Measurements from ENCODE around the gene NKAIN2.

Gene NKAIN2

DNA sequence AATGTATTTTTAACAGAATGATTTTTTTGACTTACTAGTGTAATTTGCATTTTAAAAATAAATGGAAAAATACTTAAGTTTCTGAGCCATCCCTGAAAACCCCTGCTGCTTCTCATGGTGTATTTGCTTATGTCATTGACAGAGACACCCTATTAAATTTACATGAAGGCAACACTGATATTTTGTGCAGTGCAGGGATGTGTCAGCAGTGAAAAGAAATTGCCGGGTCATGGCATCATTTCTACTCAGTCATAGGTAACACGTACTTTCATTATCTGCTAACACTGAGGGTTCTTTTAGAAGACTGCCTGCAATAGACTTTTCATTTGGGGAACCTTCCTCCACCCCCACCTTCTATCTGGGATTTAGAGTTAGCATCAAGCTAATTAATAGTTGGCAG, 1021.9 kb downstream of the NKAIN2 start:
- no peak for DNase-seq (ENCODE audit: low read depth)

DNA sequence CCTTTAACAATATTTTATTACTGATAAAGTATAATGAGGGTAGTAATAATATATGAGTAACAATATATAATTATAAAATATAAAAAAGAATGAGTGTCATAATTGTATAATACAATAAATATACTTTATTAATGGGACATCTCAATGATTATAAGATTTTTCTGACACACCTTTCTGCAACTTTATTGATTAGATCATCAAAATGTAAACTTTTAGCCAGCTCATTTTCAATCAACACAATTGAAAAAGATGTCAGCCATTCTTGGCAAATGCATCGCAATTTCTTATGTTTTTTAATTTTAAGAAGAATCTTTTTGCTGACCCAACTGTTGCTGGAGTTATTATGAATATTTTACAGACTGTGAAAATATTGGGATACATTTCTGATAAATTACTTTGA, 1026.2 kb downstream of the NKAIN2 start:
- no peak for DNase-seq (ENCODE audit: low read depth)

DNA sequence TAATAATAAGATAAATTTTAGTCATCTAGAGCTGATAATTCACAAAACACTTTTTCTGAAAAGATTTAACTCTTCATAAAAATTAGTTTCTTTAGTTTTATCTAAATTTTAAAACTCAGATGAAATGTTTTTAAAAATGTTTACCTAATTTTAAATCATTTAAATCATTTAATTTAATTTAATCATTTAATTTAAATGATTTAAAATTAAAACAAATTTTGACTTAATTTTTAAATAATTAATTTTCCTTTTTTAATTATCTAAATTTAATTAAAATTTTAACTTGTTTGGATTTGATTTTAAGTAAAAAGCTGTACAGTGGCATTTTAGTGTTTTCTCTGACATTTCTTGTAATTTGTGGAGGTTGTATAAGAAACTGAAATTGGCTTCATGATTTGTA, 1026.8 kb downstream of the NKAIN2 start:
- no peak for DNase-seq (ENCODE audit: low read depth)

DNA sequence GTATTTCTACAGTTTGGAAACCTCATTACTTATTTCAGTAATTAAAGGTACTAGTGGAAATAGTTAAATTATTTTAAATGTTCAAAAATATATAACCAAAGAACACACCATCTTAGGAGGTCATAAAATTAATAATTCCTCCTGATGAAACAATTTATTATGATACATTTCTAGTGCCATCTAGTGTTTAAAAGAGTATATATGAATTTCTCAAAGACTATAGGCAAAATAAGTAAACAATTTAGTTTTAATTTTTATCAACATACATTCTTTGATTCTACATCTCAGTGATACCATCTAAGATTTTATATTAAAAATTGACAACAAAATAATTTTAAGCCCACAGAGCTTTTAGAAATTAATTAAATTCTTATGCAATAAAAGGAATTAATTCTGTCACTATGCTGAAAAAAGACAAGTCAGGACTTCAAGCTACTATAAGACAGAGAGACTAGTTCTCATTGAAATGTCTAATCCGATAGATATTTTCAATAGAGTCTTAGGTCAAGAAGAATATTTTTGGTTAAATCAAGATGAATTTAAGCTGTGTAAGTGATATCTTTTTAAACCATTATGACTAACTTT, 1050.8 kb downstream of the NKAIN2 start:
- DNase-seq (ENCODE audit: low read depth), result no peak

DNA sequence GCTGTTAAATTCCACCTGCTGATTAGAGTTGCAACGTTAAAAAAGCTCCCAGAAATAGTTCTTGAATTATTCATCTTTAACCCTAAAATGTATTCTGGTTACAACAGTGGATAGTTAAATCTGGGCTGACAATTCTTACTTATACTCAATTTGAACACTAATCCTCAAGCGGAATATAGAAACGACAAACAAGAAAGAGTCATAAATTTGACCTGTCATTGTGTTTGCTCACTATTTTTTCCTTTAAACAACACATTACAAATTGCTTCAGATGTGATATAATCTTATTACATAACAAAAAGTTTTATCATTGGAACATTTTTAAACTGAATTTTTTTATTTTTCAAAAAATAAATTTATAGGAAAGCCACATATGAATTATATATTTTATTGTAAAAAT, 1054.1 kb downstream of the NKAIN2 start:
- DNase-seq (ENCODE audit: low read depth), result no peak

DNA sequence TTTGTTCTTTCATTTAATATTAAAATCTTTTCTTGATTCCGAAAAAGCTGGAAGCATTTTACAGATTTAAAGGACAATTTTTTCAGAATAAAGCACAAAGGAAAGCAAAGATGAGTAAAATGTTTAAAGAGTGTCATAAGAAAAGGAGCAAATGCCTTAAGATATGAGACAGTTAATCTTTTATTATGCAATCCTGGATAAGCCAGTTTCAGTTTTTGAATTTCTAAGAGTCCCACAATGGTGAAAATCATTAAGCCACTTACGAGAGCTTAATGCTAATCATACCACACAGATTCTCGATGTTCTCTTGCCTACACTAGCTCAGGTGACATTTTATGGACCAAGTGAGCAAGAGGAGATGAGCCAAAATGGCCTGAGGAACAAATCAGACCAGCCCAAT, 1054.9 kb downstream of the NKAIN2 start:
- DNase-seq (ENCODE audit: low read depth), result no peak

DNA sequence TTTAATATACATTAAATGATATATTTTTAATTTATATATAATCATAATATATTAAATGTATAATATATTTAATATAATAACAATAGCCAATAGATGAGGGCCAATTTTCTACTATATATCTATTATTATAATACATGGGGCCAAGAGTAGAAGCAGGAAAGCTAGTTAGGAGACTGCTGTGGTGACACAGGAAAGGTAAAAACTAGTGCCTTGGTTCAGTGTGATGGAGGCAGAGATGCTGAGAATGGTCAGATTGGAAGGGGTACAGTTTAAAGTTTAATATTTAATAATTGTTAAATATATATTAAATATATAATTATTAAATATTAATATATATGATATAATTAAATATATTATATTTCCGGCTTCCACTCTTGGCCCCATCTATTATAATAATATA, 1055.7 kb downstream of the NKAIN2 start:
- DNase-seq (ENCODE audit: low read depth), result no peak

DNA sequence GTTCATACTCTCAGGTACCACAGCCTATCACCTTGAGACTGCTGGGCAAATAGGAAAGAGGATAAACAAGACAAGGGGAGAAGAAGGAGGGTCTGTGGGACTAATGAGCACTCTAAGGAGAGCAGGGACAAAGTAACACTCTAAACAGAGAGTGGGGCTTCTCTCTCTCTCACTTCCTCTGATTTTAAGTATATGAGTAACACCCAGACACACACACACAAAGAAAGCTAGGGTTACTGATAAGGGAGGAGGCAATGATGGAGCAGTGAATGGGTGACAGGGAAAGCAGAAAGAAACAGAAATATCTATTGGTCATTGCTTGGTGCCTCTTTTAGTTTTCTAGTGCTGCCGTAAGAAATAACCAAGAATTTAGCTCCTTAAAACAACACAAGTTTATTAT, 1062.4 kb downstream of the NKAIN2 start:
- DNase-seq (ENCODE audit: low read depth), result no peak

DNA sequence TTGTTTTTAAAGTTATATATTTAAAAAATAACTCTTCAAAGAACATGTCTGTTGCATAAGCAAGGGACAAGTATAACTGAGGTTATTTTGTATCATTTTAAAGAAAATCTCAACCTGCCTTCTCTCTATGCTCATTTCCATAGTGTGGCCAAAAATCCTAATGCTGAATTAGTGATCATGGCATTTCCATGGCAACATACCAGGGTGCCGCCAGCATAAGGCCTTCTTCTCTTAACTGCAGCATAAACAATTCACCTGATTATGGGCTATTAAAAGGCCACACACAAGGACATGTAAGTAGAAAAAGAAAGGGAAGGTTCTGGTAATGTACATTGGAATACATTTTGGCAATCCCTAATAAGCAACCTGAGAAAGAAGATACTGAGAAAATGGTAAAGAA, 1063.5 kb downstream of the NKAIN2 start:
- no peak for DNase-seq (ENCODE audit: low read depth)

DNA sequence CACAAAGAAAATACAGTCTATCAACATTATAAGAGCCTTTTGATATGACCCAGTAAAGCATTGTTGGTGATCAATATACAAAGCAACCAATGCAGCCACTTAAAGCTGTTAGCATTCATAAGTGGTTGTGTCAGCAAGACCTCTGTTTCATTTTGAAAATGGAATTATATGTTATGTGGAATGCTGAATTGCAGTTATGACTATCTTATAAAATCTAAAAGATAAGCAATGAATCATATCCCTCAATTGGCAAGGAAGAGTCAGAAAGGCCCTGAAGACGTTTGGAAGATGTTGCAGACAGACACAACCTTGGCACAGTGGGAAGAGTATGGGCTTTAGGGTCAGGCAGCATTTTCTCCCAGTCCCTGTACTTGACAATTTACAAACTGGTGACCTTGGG, 1064.8 kb downstream of the NKAIN2 start:
- DNase-seq (ENCODE audit: low read depth), result no peak

DNA sequence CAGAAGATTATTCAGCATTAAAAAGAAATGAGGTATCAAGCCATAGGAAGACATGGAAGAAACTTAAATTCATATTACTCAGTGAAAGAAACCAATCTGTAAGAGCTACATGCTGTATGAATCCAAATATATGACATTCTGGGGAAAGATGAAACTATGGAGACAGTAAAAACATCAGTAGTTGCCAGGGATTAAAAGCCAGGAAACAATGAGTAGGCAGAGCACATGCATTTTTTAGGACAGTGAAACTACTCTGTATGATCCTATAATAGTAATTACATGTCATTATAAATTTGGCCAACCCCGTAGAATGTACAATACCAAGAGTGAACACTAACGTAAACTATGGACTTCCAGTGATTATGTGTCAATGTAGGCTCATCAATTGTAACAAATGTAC, 1065.8 kb downstream of the NKAIN2 start:
- DNase-seq (ENCODE audit: low read depth), result no peak

DNA sequence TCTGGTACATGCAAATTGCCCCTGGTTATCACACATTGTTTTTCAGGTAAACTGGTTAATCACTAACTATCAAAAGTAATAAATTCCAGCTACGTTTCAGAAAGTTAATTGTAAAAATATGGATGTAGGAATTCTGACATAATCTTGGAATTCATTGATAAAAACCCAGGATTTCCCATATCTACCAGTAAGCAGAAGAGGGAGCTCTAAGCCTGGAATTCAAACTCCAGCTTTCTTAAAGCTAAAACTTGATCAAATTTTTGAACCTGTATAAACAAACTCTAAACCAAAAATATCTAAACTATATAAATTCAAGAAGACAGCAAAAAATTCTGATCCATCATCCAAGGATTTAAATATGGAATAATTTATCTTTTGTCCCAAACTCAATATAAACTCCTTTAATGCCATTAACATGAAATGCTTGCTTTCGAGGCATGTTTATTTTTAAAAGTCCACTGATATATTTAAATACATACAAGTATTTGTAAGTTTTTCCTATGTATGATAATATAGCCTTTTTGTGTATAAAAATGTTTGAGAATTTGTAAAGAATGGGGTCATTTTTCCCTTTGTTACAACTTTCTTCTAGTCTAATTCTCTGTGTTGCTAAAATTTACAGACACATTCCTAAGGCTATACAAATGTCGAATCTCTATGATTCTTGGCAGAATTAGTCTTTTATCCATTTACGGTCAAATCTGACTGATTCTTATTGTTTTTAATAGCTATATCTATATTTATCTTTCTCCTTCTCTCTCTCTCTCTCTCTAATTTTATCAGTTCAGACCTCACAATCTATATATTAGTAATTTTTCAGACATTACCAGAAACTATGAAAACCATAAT, 1067.2 kb downstream of the NKAIN2 start:
- DNase-seq (ENCODE audit: low read depth), result no peak

DNA sequence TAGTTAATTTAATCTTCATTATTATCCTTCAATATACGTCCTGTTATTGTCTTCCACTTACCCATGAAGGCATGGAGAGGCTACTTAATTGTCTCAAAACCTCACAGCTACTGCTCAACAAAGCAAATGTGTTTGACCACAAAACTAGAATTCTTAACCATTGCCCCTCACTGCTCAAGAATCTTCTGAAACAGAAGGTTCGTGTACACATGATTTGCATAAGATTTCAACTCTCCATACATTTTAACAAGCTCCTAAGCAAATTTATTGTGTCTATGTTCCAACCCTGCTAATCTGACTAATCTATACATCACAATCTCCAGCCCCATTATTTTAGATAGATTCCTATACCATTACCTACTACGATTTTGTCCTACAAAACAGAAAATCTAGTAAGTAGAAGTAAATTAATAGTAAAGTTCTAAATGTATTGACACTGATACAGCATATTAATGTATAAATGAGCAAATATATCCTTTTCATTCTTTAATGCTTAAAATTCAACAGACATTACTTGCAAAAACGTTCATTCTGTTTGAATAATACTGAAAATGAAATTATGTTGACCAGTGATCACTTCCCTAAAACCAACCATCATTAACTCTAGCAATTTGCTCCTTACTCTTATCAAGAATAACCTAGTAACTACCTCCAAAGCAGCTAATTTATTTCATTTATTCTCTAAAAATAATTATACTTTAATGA, 1068.8 kb downstream of the NKAIN2 start:
- DNase-seq (ENCODE audit: low read depth), result no peak

DNA sequence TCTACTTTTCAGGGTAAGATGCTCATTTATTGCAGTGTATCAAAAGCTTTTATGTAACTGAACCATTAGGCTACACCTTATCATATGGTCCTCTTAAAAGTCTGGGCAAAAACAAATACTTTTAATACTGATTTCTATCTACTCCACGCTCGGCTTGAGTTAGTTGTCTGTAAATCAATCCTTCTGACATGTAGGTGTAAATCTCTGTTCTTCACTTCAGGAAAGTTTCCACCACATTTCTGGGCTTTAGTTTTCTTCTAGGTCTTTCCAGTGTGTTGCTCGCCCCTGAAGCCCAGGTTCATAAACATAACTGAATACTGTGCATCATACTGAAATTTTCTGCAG, 1069.4 kb downstream of the NKAIN2 start:
- DNase-seq (ENCODE audit: low read depth), result no peak

Measured in activated T-helper 1 cell treated with Interleukin-2 at 50 U/mL for 16 hours (primary cell).